Measurements from ENCODE around the gene SRGAP1. TPM values are rescaled to one million over a fixed set of nuclear protein-coding genes. Genes with fewer than 3 reads are reported as not detected.

SRGAP1 gene
- total RNA-seq, 8 experiments from 2014 or later, result 2.2 to 11.4 (median 8.3) TPM

DNA sequence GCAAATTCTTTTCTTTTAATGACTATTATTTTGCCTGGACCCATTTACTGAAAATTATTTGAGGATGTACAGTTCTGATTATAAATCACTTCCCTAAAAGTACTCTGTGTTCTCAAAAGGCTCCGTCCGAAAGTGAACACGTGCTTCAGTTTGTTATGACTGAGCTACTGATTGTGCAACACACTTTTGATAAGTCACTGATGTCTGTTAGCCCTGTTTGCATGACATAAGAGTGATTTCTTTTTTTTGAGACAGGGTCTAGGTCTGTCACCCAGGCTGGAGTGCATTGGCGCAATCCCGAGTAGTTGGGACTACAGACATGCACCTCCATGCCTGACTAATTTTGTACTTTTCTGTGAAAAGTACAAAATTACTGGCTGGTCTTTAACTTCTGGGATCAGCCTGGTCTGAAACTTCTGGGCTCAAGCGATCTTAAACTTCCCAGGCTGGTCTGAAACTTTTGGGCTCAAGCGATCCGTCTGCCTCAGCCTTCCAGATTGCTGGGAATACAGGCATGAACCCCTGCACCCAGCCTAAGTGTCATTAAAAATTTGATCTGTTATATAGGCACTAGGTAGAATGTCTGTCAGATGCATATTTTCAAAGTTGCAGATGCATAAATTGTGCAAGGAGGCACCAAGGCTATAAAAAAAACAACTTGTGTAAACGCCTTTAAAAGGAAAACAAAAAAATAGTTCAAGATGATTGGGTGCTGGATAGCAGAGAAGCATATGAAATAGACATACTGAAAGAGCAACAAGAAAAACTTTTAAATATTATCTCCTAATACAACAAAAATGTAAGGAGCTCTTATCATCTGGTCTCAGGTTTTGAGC lies 111.5 kb downstream of the SRGAP1 start:
- peak in 3 of 8 experiments; percentile 20 to 53 (median 50) for ATAC-seq (replicated peaks in 6 of 8)
- 36 to 100% (median 89%) methylated on average over 1 to 8 of the region's 9 CpGs for WGBS, 10 experiments
- in situ Hi-C loops (cut with MboI; ENCODE audit: low pct_unique_long_range_greater_than_20kb in 2 of 9, low sequenced_read_pairs in 9 of 9, unreplicated experiment in 9 of 9), result no loop called here

DNA sequence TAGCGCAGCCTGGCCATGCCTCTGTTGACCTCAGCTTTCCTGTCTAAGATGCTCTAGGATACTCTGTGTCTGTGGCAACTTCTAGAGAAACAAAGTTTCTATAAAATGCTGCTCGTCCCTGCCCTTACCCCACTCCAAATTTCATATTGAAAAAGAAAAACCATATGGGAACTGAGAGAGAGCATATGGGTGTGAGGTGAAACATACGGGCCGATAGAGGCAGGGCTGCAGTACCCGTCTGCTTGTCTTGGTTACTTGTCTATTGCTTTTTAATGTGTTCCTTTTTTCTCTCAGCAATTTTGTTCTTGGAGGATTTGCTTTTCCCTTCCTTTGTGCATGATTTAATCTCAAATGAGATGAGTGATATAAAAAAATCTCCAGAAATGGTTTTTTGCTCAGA lies 113.0 kb downstream of the SRGAP1 start:
- ATAC-seq (replicated peaks in 6 of 8), result no peak
- in situ Hi-C loops (cut with MboI; ENCODE audit: low pct_unique_long_range_greater_than_20kb in 2 of 9, low sequenced_read_pairs in 9 of 9, unreplicated experiment in 9 of 9), result no loop called here
- WGBS, 10 experiments, result 71 to 100% (median 90%) methylated on average over 1 to 5 of the region's 5 CpGs; no CpG with 5 or more reads in 3 of the 10 experiments
- Histone ChIP-seq H3K4me3 (no peak overlapping the region), H3K27ac (no peak overlapping the region), H3K4me1 (replicated peaks in 1 of 2) (peaks cover 0 to 5% of the 10 kb centered on the region in 2 donors)

More for the DNA sequence above, 111.5 kb downstream of the SRGAP1 start:
- no peak overlapping the region for H3K4me3 ChIP-seq
- no peak overlapping the region for H3K27ac ChIP-seq
- no peaks in the 10 kb centered on the region for H3K4me1 ChIP-seq (replicated peaks in 1 of 2)

GRCh38 chr12:63958876-63959580 lies 114.5 kb downstream of the SRGAP1 start:
- in situ Hi-C loops (cut with MboI; ENCODE audit: low pct_unique_long_range_greater_than_20kb in 2 of 9, low sequenced_read_pairs in 9 of 9, unreplicated experiment in 9 of 9), result no loop called here
- Histone ChIP-seq H3K27ac (no peak overlapping the region), H3K4me1 (replicated peaks in 1 of 2) (peaks cover 0 to 5% of the 10 kb centered on the region in 2 donors), H3K4me3 (no peak overlapping the region)
- WGBS, 10 experiments, result 53 to 100% (median 87%) methylated on average over 1 to 3 of the region's 3 CpGs
- no peak for ATAC-seq (replicated peaks in 6 of 8)

DNA sequence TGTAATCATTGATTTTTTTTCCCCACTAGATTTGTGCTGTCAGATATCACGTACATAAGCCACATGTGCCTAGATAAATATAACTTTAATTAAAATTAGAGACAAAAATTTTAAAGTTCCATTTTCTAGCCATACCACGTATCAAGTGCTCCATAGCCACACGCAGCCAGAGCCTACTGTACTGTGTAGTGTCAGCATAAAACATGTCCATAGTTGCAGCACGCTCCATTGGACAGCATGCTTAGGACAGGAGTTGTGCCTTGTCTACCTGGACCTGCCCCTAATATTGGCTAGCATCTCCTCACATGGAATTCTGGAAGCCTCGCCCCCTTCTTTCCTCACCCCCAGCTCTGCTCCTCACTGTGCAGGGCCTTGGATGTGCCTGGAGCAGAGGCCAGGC lies 116.5 kb downstream of the SRGAP1 start:
- 83 to 100% (median 96%) methylated on average over 2 to 5 of the region's 5 CpGs; no CpG with 5 or more reads in 2 of the 10 experiments for WGBS, 10 experiments
- H3K27ac ChIP-seq, result no peak overlapping the region
- no peak for ATAC-seq (replicated peaks in 6 of 8)
- peaks cover 0 to 5% of the 10 kb centered on the region in 2 donors for H3K4me1 ChIP-seq (replicated peaks in 1 of 2)
- in situ Hi-C loops (cut with MboI; ENCODE audit: low pct_unique_long_range_greater_than_20kb in 2 of 9, low sequenced_read_pairs in 9 of 9, unreplicated experiment in 9 of 9), result no loop called here
- no peak overlapping the region for H3K4me3 ChIP-seq

GRCh38 chr12:63961543-63961942 lies 117.0 kb downstream of the SRGAP1 start:
- Histone ChIP-seq H3K4me1 (replicated peaks in 1 of 2) (peaks cover 0 to 5% of the 10 kb centered on the region in 2 donors), H3K4me3 (no peak overlapping the region), H3K27ac (no peak overlapping the region)
- 70 to 100% (median 96%) methylated on average over 1 to 3 of the region's 3 CpGs; no CpG with 5 or more reads in 2 of the 10 experiments for WGBS, 10 experiments
- in situ Hi-C loops (cut with MboI; ENCODE audit: low pct_unique_long_range_greater_than_20kb in 2 of 9, low sequenced_read_pairs in 9 of 9, unreplicated experiment in 9 of 9), result no loop called here
- no peak for ATAC-seq (replicated peaks in 6 of 8)

DNA sequence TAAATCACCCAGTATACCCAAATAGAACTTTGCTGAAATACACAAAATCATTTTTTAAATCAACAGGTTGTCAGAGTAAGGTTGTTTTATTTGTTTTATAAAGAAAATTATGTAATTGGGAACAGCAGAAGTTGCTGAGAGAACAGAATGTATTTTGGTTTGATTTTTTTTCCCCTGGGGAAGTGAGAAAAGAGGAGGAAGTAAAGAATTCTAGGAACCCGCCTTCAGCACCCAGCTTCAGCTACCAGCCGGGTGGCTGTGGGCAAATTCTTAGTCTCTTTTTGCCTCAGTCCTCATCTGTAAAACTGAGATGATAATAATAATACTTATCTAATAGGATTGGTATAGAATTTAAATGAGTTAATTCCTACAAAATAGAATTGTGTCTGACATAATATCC lies 119.4 kb downstream of the SRGAP1 start:
- no peak for ATAC-seq (replicated peaks in 6 of 8)
- H3K4me1 ChIP-seq (replicated peaks in 1 of 2), result peaks cover 5% of the 10 kb centered on the region in 2 donors
- no peak overlapping the region for H3K4me3 ChIP-seq
- in situ Hi-C loops (cut with MboI; ENCODE audit: low pct_unique_long_range_greater_than_20kb in 2 of 9, low sequenced_read_pairs in 9 of 9, unreplicated experiment in 9 of 9), result no loop called here
- H3K27ac ChIP-seq, result no peak overlapping the region
- WGBS, 10 experiments, result 40 to 100% (median 83%) methylated on average over 1 to 2 of the region's 2 CpGs; no CpG with 5 or more reads in 3 of the 10 experiments

GRCh38 chr12:63964301-63964700 lies 119.8 kb downstream of the SRGAP1 start:
- Histone ChIP-seq H3K27ac (no peak overlapping the region), H3K4me3 (no peak overlapping the region), H3K4me1 (replicated peaks in 1 of 2) (peaks cover 5% of the 10 kb centered on the region in 2 donors)
- in situ Hi-C loops (cut with MboI; ENCODE audit: low pct_unique_long_range_greater_than_20kb in 2 of 9, low sequenced_read_pairs in 9 of 9, unreplicated experiment in 9 of 9), result no loop called here
- 80 to 100% (median 100%) methylated on average over 1 of the region's 1 CpG; no CpG with 5 or more reads in 2 of the 10 experiments for WGBS, 10 experiments
- ATAC-seq (replicated peaks in 6 of 8), result no peak

- Histone ChIP-seq H3K4me1 (replicated peaks in 1 of 2) (peaks cover 5% of the 10 kb centered on the region in 2 donors), H3K27ac (no peak overlapping the region), H3K4me3 (no peak overlapping the region)
- ATAC-seq (replicated peaks in 6 of 8), result no peak
- WGBS, 10 experiments, result 50 to 59% methylated on average over 2 to 3 of the region's 3 CpGs; no CpG with 5 or more reads in 8 of the 10 experiments
- in situ Hi-C loops (cut with MboI; ENCODE audit: low pct_unique_long_range_greater_than_20kb in 2 of 9, low sequenced_read_pairs in 9 of 9, unreplicated experiment in 9 of 9), result no loop called here
Observed at GRCh38 chr12:63965936-63966605, 121.6 kb downstream of the SRGAP1 start.

GRCh38 chr12:63966606-63966975 lies 122.1 kb downstream of the SRGAP1 start:
- in situ Hi-C loops (cut with MboI; ENCODE audit: low pct_unique_long_range_greater_than_20kb in 2 of 9, low sequenced_read_pairs in 9 of 9, unreplicated experiment in 9 of 9), result no loop called here
- Histone ChIP-seq H3K4me3 (no peak overlapping the region), H3K4me1 (replicated peaks in 1 of 2) (peaks cover under 1 to 5% of the 10 kb centered on the region in 2 donors), H3K27ac (no peak overlapping the region)
- WGBS, 10 experiments, result 85 to 100% (median 100%) methylated on average over 1 to 2 of the region's 2 CpGs; no CpG with 5 or more reads in 2 of the 10 experiments
- no peak for ATAC-seq (replicated peaks in 6 of 8)

DNA sequence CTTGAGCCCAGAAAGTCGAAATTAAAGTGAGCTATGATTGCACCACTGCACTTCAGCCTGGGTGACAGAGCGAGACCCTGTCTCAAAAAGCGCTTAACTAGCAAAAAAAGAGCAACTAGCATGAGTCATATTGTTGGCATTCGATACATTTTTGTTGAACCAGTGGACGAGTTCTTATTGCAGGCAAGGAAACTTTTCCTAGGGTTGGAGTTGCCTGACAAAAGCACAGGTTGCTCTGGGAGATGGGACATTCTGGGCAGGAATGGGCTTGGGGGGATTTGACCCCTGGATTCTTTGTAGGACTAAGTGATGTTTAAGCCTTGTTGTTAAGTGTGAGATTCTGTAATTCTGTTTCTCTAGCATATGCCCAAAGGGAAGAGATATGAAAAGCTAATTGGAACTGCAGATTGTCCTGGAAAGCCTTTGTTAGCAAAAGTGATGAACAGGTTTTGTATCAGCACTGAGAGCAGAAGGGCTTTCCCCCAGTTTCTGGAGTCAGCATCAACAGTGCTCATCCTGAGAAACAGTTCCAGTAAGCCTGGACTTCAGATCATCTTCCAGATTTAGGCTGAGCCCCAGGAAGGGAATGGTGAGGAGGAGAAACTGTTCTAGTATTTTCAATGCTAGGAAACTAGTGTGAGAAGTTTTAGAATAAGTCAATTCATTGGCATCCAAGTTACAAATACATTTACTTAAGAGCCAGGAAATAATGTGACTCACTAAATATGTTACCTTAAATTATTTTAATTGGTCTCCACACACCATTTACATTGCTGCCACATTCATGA lies 123.1 kb downstream of the SRGAP1 start:
- H3K4me1 ChIP-seq (replicated peaks in 1 of 2), result peaks cover 0 to 5% of the 10 kb centered on the region in 2 donors
- WGBS, 10 experiments, result 33 to 100% (median 85%) methylated on average over 2 to 5 of the region's 5 CpGs; no CpG with 5 or more reads in 2 of the 10 experiments
- H3K4me3 ChIP-seq, result no peak overlapping the region
- H3K27ac ChIP-seq, result no peak overlapping the region
- ATAC-seq (replicated peaks in 6 of 8), result peak in 3 of 8 experiments; percentile 31 to 81 (median 43)
- in situ Hi-C loops (cut with MboI; ENCODE audit: low pct_unique_long_range_greater_than_20kb in 2 of 9, low sequenced_read_pairs in 9 of 9, unreplicated experiment in 9 of 9), result no loop called here

- H3K4me1 ChIP-seq (replicated peaks in 1 of 2), result peaks cover 0 to 5% of the 10 kb centered on the region in 2 donors
- in situ Hi-C loops (cut with MboI; ENCODE audit: low pct_unique_long_range_greater_than_20kb in 2 of 9, low sequenced_read_pairs in 9 of 9, unreplicated experiment in 9 of 9), result no loop called here
- no peak overlapping the region for H3K4me3 ChIP-seq
- ATAC-seq (replicated peaks in 6 of 8), result peak in 1 of 8 experiments; percentile 80
- no peak overlapping the region for H3K27ac ChIP-seq
- 60 to 100% (median 94%) methylated on average over 1 to 3 of the region's 6 CpGs; no CpG with 5 or more reads in 4 of the 10 experiments for WGBS, 10 experiments
Observed at GRCh38 chr12:63968673-63969072, 124.2 kb downstream of the SRGAP1 start.

- WGBS, 10 experiments, result 31 to 100% (median 72%) methylated on average over 1 to 4 of the region's 4 CpGs; no CpG with 5 or more reads in 2 of the 10 experiments
- peaks cover 3 to 10% of the 10 kb centered on the region in 2 donors for H3K4me1 ChIP-seq (replicated peaks in 1 of 2)
- no peak for ATAC-seq (replicated peaks in 6 of 8)
- in situ Hi-C loops (cut with MboI; ENCODE audit: low pct_unique_long_range_greater_than_20kb in 2 of 9, low sequenced_read_pairs in 9 of 9, unreplicated experiment in 9 of 9), result no loop called here
- no peak overlapping the region for H3K27ac ChIP-seq
- H3K4me3 ChIP-seq, result no peak overlapping the region
Observed at GRCh38 chr12:63976902-63977395, 132.4 kb downstream of the SRGAP1 start.
